ENCODE data around the gene PWWP2B.

- no peak for TF ChIP-seq FOXK2 (IDR thresholded peaks at IDR 0.05)
- TF ChIP-seq SP1 (IDR thresholded peaks at IDR 0.05) = no peak
- no peak for TF ChIP-seq HDGF (IDR thresholded peaks at IDR 0.05; ENCODE audit: borderline replicate concordance)
These were observed 33.9 kb downstream of the PWWP2B start for GRCh38 chr10:132430861-132431271.

Data from HEK293T (cell line).